OCI-M1 (cell line): ENCODE results near the gene INTS7.
"Not testable (repeated sequence)": the region's sequence is repeated elsewhere in the genome, so short reads cannot be mapped to it uniquely, and the experiment has no call there.

ENCODE experiments used
- DNase-seq: peaks from one replicate; lab custom pipeline; 2025; lab: John Stamatoyannopoulos, UW

Gene INTS7

GRCh38 chr1:211933946-211934714 is 101.2 kb downstream of the INTS7 start:
- no peak for DNase-seq

DNA sequence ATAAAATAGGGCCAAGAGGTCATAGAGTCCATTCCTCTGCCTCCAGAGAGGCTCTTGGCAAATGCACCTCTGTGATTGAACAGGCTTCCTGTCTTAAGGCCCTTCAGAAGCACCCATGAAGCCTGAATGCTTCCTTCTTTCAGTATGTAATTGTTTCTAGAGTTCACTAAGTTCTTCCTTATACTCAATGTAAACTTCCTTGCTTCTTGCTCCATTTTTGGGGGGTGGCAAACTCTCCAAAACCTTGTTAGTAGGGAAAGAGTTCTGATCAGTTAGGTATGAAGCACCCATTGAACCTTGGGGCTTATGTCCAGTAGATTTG is 102.5 kb downstream of the INTS7 start:
- DNase-seq, result no peak

GRCh38 chr1:211932231-211932932 is 103.0 kb downstream of the INTS7 start:
- DNase-seq, result no peak

DNA sequence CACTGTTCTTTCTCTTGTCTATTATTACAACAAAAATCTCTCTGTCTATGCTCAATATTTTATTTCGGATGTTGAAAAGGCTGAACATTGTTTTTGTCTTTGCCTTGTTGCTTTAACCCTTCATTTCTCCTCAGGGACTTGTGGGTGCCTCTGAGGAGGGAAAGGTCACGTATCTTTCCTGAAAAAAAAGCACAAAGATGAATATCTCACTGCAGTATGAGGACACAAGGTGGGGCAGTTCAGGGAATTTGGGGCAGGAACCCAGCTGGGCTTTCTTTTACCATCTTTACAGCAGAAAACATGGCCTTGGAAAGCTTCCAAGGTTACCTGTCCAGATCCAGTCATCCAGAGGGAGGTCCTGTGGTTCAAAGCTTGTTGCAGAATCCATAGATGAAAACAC is 105.7 kb downstream of the INTS7 start:
- no peak for DNase-seq

DNA sequence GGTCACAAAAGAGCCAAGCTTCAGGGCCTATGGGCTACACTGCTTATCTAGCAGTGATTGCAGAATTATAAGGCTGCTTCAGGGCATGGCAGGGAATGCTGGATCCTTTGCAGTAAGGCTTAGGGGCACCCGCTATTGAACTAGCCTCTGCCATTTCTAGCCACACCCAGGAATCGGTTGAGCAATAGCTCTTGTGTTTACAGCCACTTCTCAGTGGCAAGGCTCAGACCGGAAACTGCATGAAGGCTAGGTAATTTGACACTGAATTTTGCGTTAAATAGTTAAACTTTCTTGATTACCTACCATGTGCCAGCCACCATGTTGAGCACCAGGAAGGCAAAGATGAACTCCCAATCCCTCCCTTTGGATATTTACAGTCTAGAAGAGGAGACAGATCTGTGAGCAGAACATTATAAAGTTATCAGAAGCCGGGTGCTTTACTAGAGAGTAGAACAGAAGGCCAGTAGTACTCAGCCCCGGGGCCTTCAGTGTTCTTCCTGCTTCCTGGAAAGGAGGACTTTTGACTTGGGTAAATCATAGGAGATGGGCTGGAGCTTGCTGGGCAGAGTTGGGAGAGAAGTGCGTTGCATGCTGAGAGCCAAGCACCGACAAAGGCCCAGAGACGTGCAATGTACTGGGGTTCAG is 106.2 kb downstream of the INTS7 start:
- peak; percentile 58 for DNase-seq

- peak; percentile 65 for DNase-seq
These were observed 107.0 kb downstream of the INTS7 start for GRCh38 chr1:211928290-211928801.

- DNase-seq, result no peak
These were observed 110.3 kb downstream of the INTS7 start for GRCh38 chr1:211925016-211925415.

DNA sequence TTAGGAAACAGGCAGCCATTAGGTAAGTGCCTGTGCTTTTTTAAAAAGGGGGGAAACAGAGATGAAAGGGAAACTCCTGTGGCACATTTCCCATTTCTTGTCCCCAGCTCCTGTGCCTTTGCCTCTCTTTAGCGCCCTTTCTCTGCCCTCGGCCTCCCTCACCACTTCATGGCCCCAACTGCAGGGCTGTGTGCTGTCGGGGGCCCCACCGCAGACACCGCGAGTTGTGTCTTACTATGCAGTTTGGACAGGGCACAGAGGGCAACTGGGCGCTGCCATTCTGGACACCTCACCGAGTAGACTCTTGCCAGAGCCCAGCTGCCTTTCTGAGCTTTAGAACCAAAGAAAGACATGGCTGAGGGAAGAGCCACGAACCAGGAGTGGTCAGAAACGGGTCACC is 111.1 kb downstream of the INTS7 start:
- no peak for DNase-seq

DNA sequence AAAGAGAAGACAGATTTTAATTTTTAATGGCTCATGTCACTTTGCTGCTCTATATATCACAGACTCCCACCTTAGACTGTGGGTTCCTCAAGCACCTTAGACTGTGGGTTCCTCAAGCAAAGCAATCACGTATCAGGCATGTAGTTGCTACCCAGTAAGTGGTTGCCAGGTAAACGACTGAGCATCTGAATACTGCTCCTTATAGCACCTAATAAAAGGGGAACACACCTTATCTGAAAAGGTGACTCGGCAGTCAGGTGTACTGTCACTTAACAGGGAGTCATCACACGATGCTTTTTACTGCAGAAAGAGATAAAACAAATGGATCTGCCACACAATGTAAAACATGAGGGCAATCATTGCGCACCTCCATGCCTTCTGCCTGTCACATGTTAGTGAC is 112.3 kb downstream of the INTS7 start:
- DNase-seq, result no peak

DNA sequence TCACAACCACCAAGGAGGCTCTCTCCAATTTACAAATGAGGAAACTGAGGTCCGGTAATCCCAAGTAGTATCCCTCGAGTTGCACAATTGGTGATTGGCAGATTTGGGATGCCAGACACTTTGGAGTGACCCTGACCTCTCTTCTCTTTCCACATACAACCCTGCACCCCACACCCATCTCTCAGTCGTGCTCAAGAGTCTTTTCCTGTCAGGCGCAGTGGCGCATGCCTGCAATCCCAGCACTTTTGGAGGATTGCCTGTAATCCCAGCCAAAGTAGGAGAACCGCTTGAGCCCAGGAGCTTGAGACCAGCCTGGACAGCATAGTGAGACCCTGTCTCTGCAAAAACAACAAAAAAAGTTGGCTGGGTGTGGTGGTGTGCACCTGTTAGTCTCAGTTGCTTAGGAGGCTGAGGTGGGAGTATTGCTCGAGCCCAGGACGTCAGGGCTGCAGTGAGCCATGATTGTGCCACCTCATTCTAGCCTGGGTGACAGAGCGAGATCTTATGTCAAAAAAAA is 113.7 kb downstream of the INTS7 start:
- DNase-seq, result no peak

DNA sequence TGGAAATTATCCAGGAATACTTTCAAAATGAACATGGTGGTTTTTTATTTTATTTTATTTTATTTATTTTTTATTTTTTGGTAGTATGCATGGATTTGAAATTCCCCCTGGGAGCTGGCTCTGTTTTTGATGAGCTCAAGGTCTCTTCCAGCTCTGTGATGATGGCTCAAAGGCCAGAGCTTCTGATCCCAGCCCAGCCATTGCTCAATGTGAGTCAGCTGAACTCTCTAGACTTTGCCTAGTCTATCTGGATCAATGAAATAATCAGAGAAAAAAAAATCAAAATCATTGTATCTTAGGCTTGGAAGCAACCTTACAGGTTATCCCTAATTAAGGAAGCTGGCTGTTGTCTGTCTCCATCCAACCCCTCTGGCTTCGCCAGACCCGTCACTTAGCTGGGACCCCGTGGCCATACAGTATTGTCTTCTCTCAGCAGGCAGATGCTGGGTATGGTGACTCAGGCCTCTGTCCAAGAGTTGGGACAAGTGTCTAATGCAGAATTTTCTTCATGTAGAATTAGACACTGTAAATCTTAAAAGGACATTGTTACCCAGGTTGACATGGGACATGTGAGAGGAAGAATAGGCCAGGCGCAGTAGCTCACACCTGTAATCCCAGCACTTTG is 114.6 kb downstream of the INTS7 start:
- no peak for DNase-seq

- DNase-seq, result no peak
These were observed 115.2 kb downstream of the INTS7 start for GRCh38 chr1:211920141-211920572.

DNA sequence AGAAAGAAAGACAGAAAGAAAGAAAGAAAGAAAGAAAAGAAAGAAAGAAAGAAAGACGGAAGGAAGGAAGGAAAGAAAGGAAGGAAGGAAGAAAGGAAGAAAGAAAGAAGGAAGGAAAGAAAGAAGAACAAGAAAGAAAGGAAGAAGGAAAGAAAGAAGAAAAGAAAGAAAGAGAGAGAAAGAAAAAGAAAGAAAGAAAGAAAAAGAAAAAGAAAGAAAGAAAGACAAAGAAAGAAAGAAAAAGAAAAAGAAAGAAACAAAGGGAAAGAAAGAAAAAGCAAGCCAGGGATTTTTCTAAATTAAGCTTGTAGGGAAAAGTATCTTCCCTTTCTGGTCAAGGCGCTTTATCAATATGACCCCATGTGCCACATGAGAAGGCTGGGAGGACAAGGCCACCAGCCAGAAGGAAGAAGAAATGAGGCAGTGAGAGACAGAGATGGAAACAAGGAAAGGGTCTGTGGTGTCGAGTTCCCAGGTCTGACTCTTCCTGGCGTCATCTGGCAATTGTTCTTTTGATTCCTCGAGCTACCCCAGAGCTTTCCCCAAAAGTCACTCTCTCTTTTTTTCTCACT is 116.4 kb downstream of the INTS7 start:
- DNase-seq, result no peak

DNA sequence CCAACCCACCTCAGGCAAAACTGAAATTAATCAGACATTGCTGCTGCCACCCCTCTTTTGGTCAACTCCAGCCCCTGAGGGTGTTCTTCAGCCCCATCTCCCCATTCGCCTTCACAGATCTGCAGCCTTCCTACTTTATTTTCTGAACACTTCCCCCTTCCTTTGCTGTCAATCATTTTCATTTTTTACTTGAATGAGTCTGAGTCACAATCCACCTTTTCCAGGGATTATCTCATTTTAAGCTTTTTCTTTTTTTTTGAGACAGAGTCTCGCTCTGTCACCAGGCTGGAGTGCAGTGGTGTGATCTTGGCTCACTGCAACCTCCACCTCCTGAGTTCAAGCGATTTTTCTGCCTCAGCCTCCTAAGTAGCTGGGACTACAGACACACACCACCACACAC is 118.9 kb downstream of the INTS7 start:
- DNase-seq, result not testable (repeated sequence)

GRCh38 chr1:211915924-211916323 is 119.4 kb downstream of the INTS7 start:
- no peak for DNase-seq

DNA sequence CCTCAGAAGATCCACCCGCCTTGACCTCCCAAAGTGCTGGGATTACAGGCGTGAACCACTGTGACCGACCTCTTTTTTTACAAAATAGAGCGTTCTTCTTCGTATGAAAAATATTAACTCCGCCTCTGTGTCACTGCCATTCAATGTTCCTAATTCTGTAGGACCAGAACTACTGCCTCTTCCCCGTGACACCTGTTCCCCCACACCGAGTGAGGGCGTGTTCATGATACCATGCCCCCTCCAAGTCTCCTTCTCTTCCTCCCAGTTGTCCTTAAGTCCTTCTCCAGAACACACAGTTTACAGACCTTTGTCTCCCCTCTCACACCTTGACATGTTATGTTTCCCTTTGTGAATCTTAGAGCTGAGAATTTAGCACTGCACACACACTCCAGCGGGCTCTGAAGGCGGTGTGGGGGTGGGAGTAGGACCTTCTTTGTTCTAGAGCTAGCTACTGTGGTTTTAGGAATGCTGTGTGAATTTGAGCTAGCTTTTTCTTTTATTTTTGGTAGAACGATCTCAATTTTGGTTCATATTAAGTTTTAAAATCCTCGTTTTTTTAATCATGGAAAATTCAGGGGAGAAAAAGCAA is 122.4 kb downstream of the INTS7 start:
- no peak for DNase-seq

- no peak for DNase-seq
These were observed 123.3 kb downstream of the INTS7 start for GRCh38 chr1:211912038-211912437.

DNA sequence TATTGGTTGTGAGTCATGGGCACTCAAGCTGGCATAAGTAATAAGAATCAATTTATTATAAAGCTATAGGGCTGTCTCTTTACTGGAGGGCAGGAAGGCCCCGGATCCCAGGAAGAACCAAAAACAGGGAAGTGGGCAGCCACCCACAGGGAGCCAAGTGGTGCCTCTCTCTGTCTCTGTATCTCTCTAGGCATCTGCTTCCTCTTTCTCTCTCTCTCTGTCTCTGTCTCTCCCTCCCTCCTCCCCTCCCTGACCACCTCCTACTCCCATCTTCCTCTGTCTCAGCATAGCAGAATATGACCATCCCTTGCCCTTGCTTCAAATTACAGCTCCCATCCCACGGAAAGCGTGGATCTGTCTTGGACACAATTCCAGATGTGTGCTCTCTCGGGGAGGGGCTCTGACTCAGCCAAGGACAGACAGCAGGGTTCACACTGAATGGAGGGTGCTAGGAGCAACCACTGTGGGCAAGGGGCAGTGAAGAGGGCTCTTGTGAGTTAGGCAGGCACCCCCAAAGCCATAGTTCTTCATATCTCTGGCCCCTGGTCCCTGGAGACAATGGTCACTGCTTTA is 124.4 kb downstream of the INTS7 start:
- peak; percentile 62 for DNase-seq

GRCh38 chr1:211910113-211910884 is 125.1 kb downstream of the INTS7 start:
- no peak for DNase-seq

DNA sequence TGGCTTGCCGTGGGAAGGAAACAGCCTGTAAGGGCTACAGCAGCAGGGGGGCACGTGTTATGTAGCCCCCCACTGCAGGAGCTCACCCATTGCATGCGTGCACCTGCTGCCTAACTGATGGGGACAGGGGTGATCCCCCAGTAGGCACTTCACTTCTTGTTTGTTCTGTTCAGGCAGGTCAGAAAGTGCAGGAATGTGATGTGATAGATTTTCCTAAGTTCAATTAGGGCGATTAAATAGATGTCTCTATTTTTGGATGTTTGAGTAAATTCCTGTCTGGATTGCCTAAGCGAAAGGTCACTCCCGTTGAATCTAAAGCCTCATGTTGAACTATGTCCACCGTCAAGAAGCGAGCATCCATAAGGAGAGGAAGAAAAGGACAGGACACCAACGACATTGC is 126.0 kb downstream of the INTS7 start:
- no peak for DNase-seq
